GM18870 (cell line): Measurements from ENCODE around the gene KLHL13.
"Not testable (repeated sequence)": the region's sequence is repeated elsewhere in the genome, so short reads cannot be mapped to it uniquely, and the experiment has no call there.

Source experiments
- ATAC-seq: cut with Tn5 transposase; IDR thresholded peaks from one replicate; pipeline ENCODE4 v1.9.1; 2021; ENCODE audit warnings: moderate library complexity; ENCODE audit not compliant: unreplicated experiment

The KLHL13 gene

GRCh38 chrX:117996408-117996807 lies 120.2 kb downstream of the KLHL13 start:
- no peak for ATAC-seq

GRCh38 chrX:117995378-117995777 lies 121.2 kb downstream of the KLHL13 start:
- ATAC-seq, result no peak

GRCh38 chrX:117992192-117992723 lies 124.4 kb downstream of the KLHL13 start:
- ATAC-seq, result no peak

GRCh38 chrX:117990438-117990837 lies 126.2 kb downstream of the KLHL13 start:
- no peak for ATAC-seq

- no peak for ATAC-seq
Observed at GRCh38 chrX:117989512-117989911, 127.1 kb downstream of the KLHL13 start.

- ATAC-seq, result no peak
Observed at GRCh38 chrX:117987373-117987772, 129.2 kb downstream of the KLHL13 start.

- ATAC-seq, result no peak
Observed at GRCh38 chrX:117985241-117985640, 131.4 kb downstream of the KLHL13 start.

- no peak for ATAC-seq
Observed at GRCh38 chrX:117982694-117983392, 133.8 kb downstream of the KLHL13 start.

- no peak for ATAC-seq
Observed at GRCh38 chrX:117978402-117978801, 138.2 kb downstream of the KLHL13 start.

GRCh38 chrX:117977526-117977925 lies 139.1 kb downstream of the KLHL13 start:
- ATAC-seq, result no peak

GRCh38 chrX:117973110-117973807 lies 143.4 kb downstream of the KLHL13 start:
- ATAC-seq, result peak; percentile 61

GRCh38 chrX:117972711-117973109 lies 143.9 kb downstream of the KLHL13 start:
- ATAC-seq, result no peak

GRCh38 chrX:117969782-117970181 lies 146.8 kb downstream of the KLHL13 start:
- no peak for ATAC-seq

- no peak for ATAC-seq
Observed at GRCh38 chrX:117969328-117969727, 147.3 kb downstream of the KLHL13 start.

GRCh38 chrX:117959045-117959444 lies 157.6 kb downstream of the KLHL13 start:
- no peak for ATAC-seq

GRCh38 chrX:117957128-117957527 lies 159.5 kb downstream of the KLHL13 start:
- ATAC-seq, result no peak

- not testable (repeated sequence) for ATAC-seq
Observed at GRCh38 chrX:117939296-117939695, 177.3 kb downstream of the KLHL13 start.

GRCh38 chrX:117936118-117936517 lies 180.5 kb downstream of the KLHL13 start:
- no peak for ATAC-seq

GRCh38 chrX:117930116-117930515 lies 186.5 kb downstream of the KLHL13 start:
- not testable (repeated sequence) for ATAC-seq

- ATAC-seq, result no peak
Observed at GRCh38 chrX:117919755-117920154, 196.9 kb downstream of the KLHL13 start.

GRCh38 chrX:117910216-117910615 lies 206.4 kb downstream of the KLHL13 start:
- no peak for ATAC-seq

GRCh38 chrX:117898226-117898625 lies 218.4 kb downstream of the KLHL13 start:
- no peak for ATAC-seq
